HepG2 (cell line): ENCODE results near the gene TLDC2. TPM values are rescaled to one million over a fixed set of nuclear protein-coding genes. Genes with fewer than 3 reads are reported as not detected.

Experiments
- EZH2 ChIP-seq: conservative IDR thresholded peaks from 2 replicates; pipeline ENCODE4 v1.6.1; 2012; ENCODE audit warnings: mild to moderate bottlenecking, low read depth, low read length, moderate library complexity
- FOXM1 ChIP-seq: sonication (generic); formaldehyde crosslinking; IDR thresholded peaks from 2 replicates; pipeline ENCODE4 v1.5.0; 2020; ENCODE audit warnings: missing genetic modification reagents
- HMGA1 ChIP-seq: sonication (generic); formaldehyde crosslinking; conservative IDR thresholded peaks from 2 replicates; pipeline ENCODE4 v1.4.0; 2020; ENCODE audit warnings: missing genetic modification reagents
- RNF2 ChIP-seq: fragments of 450-650 bp; conservative IDR thresholded peaks from 2 replicates; pipeline ENCODE4 v1.6.1; 2016; ENCODE audit warnings: low read depth
- SP140L ChIP-seq: sonication (generic); formaldehyde crosslinking; IDR thresholded peaks from 2 replicates; pipeline ENCODE4 v1.4.0; 2020; ENCODE audit warnings: missing genetic modification reagents, borderline replicate concordance
- ZNF121 ChIP-seq: sonication (generic); formaldehyde crosslinking; IDR thresholded peaks from 2 replicates; pipeline ENCODE4 v1.5.0; 2020; ENCODE audit warnings: mild to moderate bottlenecking, missing genetic modification reagents
- ZNF543 ChIP-seq: sonication (generic); formaldehyde crosslinking; IDR thresholded peaks from 2 replicates; pipeline ENCODE4 v1.4.0; 2020; ENCODE audit warnings: mild to moderate bottlenecking, missing genetic modification reagents
- ZNF619 ChIP-seq: sonication (generic); formaldehyde crosslinking; IDR thresholded peaks from 2 replicates; pipeline ENCODE4 v1.4.0; 2020; ENCODE audit warnings: mild to moderate bottlenecking, missing genetic modification reagents
- ZNF737 ChIP-seq: sonication (generic); formaldehyde crosslinking; IDR thresholded peaks from 2 replicates; pipeline ENCODE4 v1.5.0; 2020; ENCODE audit warnings: missing genetic modification reagents, mild to moderate bottlenecking, borderline replicate concordance
- ZNF747 ChIP-seq: sonication (generic); formaldehyde crosslinking; IDR thresholded peaks from 2 replicates; pipeline ENCODE4 v1.8.1; 2023; ENCODE audit warnings: missing genetic modification reagents, mild to moderate bottlenecking, borderline replicate concordance
- ZNF773 ChIP-seq: sonication (generic); formaldehyde crosslinking; IDR thresholded peaks from 2 replicates; pipeline ENCODE4 v1.4.0; 2020; ENCODE audit warnings: missing genetic modification reagents, borderline replicate concordance
- polyA plus RNA-seq, 8 experiments: library from polyadenylated mRNA; depleted of rRNA in 3 of 8; stranded (reverse) in 7 of 8; unstranded in 1 of 8; fragments of >200 nt; fragmentation: Illumina TruSeq in 4 of 8; extraction: Trizol in 4 of 8; gene quantifications; 2 replicates each; pipeline versions ENCODE4 v1.2.1 to v1.2.3, GENCODE V29; 2011 to 2016; ENCODE audit warnings: low read depth in 4 of 8, missing spikeins in 1 of 8, mixed read lengths in 1 of 8; ENCODE audit not compliant: insufficient read depth in 1 of 8
- total RNA-seq, 5 experiments: library from RNA; depleted of rRNA; stranded (reverse); fragments of >200 nt; fragmentation: Illumina TruSeq; extraction: Trizol; gene quantifications; 2 replicates each; pipeline ENCODE4 v1.2.3, GENCODE V29; 2016; ENCODE audit warnings: low read depth in 1 of 5
- TF ChIP-seq, protein P1 (sequence below): sonication (generic); formaldehyde crosslinking; IDR thresholded peaks from 2 replicates; pipeline ENCODE4 v1.4.0; 2020; ENCODE audit warnings: mild to moderate bottlenecking, missing genetic modification reagents
- TF ChIP-seq, protein P2 (sequence below): sonication (generic); formaldehyde crosslinking; IDR thresholded peaks from 2 replicates; pipeline ENCODE4 v1.4.0; 2020; ENCODE audit warnings: missing genetic modification reagents
- TF ChIP-seq, protein P3 (sequence below): sonication (generic); formaldehyde crosslinking; conservative IDR thresholded peaks from 2 replicates; pipeline ENCODE4 v1.8.1; 2023; ENCODE audit warnings: missing genetic modification reagents
- TF ChIP-seq, protein P4 (sequence below): sonication (generic); formaldehyde crosslinking; IDR thresholded peaks from 2 replicates; pipeline ENCODE4 v1.4.0; 2020; ENCODE audit warnings: missing genetic modification reagents, low read depth, mild to moderate bottlenecking, borderline replicate concordance
- TF ChIP-seq, protein P5 (sequence below): sonication (generic); formaldehyde crosslinking; IDR thresholded peaks from 2 replicates; pipeline ENCODE4 v1.9.0; 2022; ENCODE audit warnings: missing genetic modification reagents, mild to moderate bottlenecking, borderline replicate concordance
- TF ChIP-seq, protein P6 (sequence below): IDR thresholded peaks from 2 replicates; pipeline ENCODE4 v1.6.1; 2016
- TF ChIP-seq, protein P7 (sequence below): sonication (generic); formaldehyde crosslinking; IDR thresholded peaks from 2 replicates; pipeline ENCODE4 v1.8.0; 2022; ENCODE audit warnings: mild to moderate bottlenecking, missing genetic modification reagents, borderline replicate concordance

Gene TLDC2
- total and polyA plus RNA-seq, 2 of the 13 experiments (the other 11 are each of a cell fraction or from before 2014, with no cell fraction given), result 1.5 to 1.6 TPM

DNA sequence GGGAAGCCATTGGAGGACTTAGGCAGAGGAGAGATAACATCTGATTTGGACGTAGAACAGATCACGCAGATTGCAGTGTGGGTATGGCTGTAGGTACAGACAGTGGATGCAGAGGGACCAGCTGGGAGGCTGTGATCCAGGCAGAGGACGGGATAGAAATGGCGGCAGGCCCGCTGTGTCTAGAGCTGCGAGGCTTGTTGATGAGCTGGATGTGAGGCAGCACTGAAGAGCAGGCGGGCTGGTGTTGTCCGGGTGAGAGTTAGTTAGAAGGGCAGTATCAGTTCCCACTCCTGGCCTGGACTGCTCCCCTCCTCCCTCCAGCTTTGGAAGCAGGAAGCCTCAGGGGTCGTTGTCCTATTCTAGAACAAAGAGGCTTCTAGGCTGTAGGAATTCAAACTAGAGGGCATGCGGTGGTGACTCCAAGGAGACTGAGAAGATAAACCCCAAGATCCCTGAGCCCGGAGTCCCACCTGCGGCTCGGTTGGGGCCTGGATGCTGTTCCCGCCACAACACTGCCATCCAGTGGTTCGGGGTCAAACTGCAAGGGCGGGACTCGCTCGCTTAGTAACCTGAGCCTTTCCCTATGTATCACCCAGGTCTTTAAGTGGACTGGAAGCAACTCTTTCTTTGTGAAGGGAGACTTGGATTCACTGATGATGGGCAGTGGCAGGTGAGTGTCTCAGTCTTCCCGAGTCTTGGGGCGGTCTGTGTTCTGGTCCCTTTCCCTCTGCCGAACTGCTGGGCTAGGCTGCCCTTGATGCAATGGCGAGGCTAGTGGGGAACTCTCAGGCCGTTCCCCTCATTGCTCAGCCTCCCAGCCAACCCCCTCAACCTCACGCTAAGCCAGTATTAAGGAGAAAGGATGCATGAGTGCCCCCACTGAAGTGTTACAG, 11.2 kb downstream of the TLDC2 start (continued):
- peak; percentile 63; the same call in 1 of the 2 replicates for TF ChIP-seq SP140L (CRISPR knock-in tag)
- TF ChIP-seq ZNF121 (CRISPR knock-in tag), result no peak
- TF ChIP-seq, protein P1, sequence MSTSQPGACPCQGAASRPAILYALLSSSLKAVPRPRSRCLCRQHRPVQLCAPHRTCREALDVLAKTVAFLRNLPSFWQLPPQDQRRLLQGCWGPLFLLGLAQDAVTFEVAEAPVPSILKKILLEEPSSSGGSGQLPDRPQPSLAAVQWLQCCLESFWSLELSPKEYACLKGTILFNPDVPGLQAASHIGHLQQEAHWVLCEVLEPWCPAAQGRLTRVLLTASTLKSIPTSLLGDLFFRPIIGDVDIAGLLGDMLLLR (CRISPR knock-in tag), result no peak; the same call in 1 of the 2 replicates
- TF ChIP-seq ZNF619 (CRISPR knock-in tag), result no peak; the same call in 1 of the 2 replicates
- TF ChIP-seq, protein P2, sequence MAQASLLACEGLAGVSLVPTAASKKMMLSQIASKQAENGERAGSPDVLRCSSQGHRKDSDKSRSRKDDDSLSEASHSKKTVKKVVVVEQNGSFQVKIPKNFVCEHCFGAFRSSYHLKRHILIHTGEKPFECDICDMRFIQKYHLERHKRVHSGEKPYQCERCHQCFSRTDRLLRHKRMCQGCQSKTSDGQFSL (CRISPR knock-in tag), result no peak
- no peak for TF ChIP-seq HMGA1
- TF ChIP-seq ZNF737 (CRISPR knock-in tag), result peak; percentile 32; the same call in 1 of the 2 replicates
- TF ChIP-seq RNF2, result no peak
- no peak for TF ChIP-seq ZNF747 (CRISPR knock-in tag)
- TF ChIP-seq, protein P3, sequence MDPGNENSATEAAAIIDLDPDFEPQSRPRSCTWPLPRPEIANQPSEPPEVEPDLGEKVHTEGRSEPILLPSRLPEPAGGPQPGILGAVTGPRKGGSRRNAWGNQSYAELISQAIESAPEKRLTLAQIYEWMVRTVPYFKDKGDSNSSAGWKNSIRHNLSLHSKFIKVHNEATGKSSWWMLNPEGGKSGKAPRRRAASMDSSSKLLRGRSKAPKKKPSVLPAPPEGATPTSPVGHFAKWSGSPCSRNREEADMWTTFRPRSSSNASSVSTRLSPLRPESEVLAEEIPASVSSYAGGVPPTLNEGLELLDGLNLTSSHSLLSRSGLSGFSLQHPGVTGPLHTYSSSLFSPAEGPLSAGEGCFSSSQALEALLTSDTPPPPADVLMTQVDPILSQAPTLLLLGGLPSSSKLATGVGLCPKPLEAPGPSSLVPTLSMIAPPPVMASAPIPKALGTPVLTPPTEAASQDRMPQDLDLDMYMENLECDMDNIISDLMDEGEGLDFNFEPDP (CRISPR knock-in tag), result no peak
- TF ChIP-seq, protein P4, sequence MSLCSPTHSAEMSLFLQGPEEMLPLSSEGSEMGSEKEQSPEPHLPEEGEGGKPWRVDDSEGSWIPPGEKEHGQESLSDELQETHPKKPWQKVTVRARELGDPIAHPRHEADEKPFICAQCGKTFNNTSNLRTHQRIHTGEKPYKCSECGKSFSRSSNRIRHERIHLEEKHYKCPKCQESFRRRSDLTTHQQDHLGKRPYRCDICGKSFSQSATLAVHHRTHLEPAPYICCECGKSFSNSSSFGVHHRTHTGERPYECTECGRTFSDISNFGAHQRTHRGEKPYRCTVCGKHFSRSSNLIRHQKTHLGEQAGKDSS (CRISPR knock-in tag), result peak; percentile 52; the same call in 1 of the 2 replicates
- TF ChIP-seq, protein P5, sequence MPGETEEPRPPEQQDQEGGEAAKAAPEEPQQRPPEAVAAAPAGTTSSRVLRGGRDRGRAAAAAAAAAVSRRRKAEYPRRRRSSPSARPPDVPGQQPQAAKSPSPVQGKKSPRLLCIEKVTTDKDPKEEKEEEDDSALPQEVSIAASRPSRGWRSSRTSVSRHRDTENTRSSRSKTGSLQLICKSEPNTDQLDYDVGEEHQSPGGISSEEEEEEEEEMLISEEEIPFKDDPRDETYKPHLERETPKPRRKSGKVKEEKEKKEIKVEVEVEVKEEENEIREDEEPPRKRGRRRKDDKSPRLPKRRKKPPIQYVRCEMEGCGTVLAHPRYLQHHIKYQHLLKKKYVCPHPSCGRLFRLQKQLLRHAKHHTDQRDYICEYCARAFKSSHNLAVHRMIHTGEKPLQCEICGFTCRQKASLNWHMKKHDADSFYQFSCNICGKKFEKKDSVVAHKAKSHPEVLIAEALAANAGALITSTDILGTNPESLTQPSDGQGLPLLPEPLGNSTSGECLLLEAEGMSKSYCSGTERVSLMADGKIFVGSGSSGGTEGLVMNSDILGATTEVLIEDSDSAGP, result peak; percentile 64; the same call in 1 of the 2 replicates
- TF ChIP-seq, protein P6, sequence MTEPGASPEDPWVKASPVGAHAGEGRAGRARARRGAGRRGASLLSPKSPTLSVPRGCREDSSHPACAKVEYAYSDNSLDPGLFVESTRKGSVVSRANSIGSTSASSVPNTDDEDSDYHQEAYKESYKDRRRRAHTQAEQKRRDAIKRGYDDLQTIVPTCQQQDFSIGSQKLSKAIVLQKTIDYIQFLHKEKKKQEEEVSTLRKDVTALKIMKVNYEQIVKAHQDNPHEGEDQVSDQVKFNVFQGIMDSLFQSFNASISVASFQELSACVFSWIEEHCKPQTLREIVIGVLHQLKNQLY (CRISPR knock-in tag), result no peak
- no peak for TF ChIP-seq ZNF773 (CRISPR knock-in tag)
- TF ChIP-seq FOXM1, result no peak
- TF ChIP-seq EZH2, result no peak
- TF ChIP-seq ZNF543 (CRISPR knock-in tag), result no peak
- TF ChIP-seq, protein P7, sequence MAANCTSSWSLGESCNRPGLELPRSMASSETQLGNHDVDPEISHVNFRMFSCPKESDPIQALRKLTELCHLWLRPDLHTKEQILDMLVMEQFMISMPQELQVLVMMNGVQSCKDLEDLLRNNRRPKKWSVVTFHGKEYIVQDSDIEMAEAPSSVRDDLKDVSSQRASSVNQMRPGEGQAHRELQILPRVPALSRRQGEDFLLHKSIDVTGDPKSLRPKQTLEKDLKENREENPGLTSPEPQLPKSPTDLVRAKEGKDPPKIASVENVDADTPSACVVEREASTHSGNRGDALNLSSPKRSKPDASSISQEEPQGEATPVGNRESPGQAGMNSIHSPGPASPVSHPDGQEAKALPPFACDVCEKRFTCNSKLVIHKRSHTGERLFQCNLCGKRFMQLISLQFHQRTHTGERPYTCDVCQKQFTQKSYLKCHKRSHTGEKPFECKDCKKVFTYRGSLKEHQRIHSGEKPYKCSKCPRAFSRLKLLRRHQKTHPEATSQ (CRISPR knock-in tag), result no peak
